Mammary epithelial cell (primary cell): ENCODE measurements around the gene PAQR7.

ENCODE experiments used
- CTCF ChIP-seq, 2 donors: IDR thresholded peaks in 1 of 2; conservative IDR thresholded peaks in 1 of 2; 2 replicates each; pipeline ENCODE4 v1.5.1; 2011 to 2012; ENCODE audit warnings: inconsistent platforms in 2 of 2, low read length in 2 of 2, mild to moderate bottlenecking in 2 of 2, control low read depth in 1 of 2, low read depth in 1 of 2; ENCODE audit not compliant: insufficient read depth in 1 of 2; ENCODE audit errors: extremely low read depth in 1 of 2
- EZH2 ChIP-seq: IDR thresholded peaks from 2 replicates; pipeline ENCODE4 v1.6.1; 2012; ENCODE audit warnings: low read length, inconsistent platforms, borderline replicate concordance

GRCh38 chr1:25893116-25893515, 17.6 kb upstream of the PAQR7 start:
- TF ChIP-seq CTCF (conservative IDR thresholded peaks at IDR 0.05 in 1 of 2, IDR thresholded peaks at IDR 0.05 in 1 of 2; ENCODE audit: extremely low read depth in 1 of 2, insufficient read depth in 1 of 2, low read depth in 1 of 2, low read length in 2 of 2): no peak
- TF ChIP-seq EZH2: no peak
